Medulla oblongata (tissue), 1 donor: ENCODE data around the gene RGS11.

Source experiments
- DNase-seq: peaks from one replicate; pipeline ENCODE4 v3.0.0-alpha.2; 2015; ENCODE audit errors: extremely low spot score

RGS11 gene

GRCh38 chr16:275786-276232, at the start of gene RGS11:
Gene RGS11 (minus strand): TSS chr16:275944. CDS start chr16:275911, 33 bp downstream.
- no peak for DNase-seq

- no peak for DNase-seq
Observed at GRCh38 chr16:324451-325334, 48.9 kb upstream of the RGS11 start.

- no peak for DNase-seq
Observed at GRCh38 chr16:324201-324450, 48.4 kb upstream of the RGS11 start.

GRCh38 chr16:322476-323143, 46.9 kb upstream of the RGS11 start:
- no peak for DNase-seq

- no peak for DNase-seq
Observed at GRCh38 chr16:321532-321931, 45.8 kb upstream of the RGS11 start.

GRCh38 chr16:320206-320605, 44.5 kb upstream of the RGS11 start:
- no peak for DNase-seq

GRCh38 chr16:318628-319027, 42.9 kb upstream of the RGS11 start:
- DNase-seq: no peak

- DNase-seq: no peak
Observed at GRCh38 chr16:317583-317982, 41.8 kb upstream of the RGS11 start.

- no peak for DNase-seq
Observed at GRCh38 chr16:316741-317464, 41.2 kb upstream of the RGS11 start.

GRCh38 chr16:314795-315299, 39.1 kb upstream of the RGS11 start:
- DNase-seq: no peak

GRCh38 chr16:314351-314750, 38.6 kb upstream of the RGS11 start:
- DNase-seq: no peak

- DNase-seq: no peak
Observed at GRCh38 chr16:311725-312124, 36.0 kb upstream of the RGS11 start.

- no peak for DNase-seq
Observed at GRCh38 chr16:309476-309875, 33.7 kb upstream of the RGS11 start.

- no peak for DNase-seq
Observed at GRCh38 chr16:307691-308312, 32.1 kb upstream of the RGS11 start.

- DNase-seq: no peak
Observed at GRCh38 chr16:306911-307370, 31.2 kb upstream of the RGS11 start.

- DNase-seq: no peak
Observed at GRCh38 chr16:305916-306626, 30.3 kb upstream of the RGS11 start.

- DNase-seq: no peak
Observed at GRCh38 chr16:303760-304505, 28.2 kb upstream of the RGS11 start.

- DNase-seq: no peak
Observed at GRCh38 chr16:301950-302349, 26.2 kb upstream of the RGS11 start.

- DNase-seq: no peak
Observed at GRCh38 chr16:301235-301634, 25.5 kb upstream of the RGS11 start.

- DNase-seq: no peak
Observed at GRCh38 chr16:297832-298231, 22.1 kb upstream of the RGS11 start.
